ENCODE data around the gene ZNFX1.

Gene ZNFX1

DNA sequence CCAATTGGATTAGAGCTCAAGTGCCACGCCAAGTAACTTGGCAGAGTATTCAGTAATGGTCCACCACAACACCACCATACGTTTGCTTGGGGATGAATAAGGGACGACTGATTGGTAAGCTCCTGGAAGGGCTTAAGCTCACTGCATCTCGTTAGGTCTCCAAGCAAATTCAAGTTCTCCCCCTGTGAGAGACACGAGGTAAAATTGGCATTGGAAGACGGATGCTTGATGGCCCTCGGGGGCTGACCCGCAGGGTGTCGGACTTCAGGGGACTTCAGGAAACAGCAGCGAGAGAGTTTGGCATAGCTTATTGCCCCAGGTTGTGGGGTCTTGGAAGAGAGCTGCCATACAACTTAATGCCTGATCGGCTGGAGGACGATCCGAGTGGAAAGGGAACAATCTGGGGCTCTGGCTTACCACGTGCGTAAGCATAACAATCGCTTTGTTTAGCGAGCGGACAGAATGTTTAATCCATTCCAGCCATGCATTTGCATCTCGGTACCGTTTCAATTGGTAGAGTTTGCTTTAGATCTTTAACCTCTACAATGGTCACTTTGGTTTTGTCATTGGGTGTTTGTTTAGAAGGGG, 4.8 kb upstream of the ZNFX1 start:
- Histone ChIP-seq H3K4me3 (ENCODE audit: low read length) (peak overlapping the region; percentile 82), H3K79me2 (ENCODE audit: low read length) (peaks cover 99% of the 10 kb centered on the region), H3K9me3 (ENCODE audit: insufficient read depth, low read length) (peaks cover 78% of the 10 kb centered on the region), H3K36me3 (replicated peaks; ENCODE audit: low read depth, low read length) (peaks cover 92% of the 10 kb centered on the region), H3K27me3 (ENCODE audit: low read depth, low read length) (no peaks in the 10 kb centered on the region), H3K4me1 (ENCODE audit: low read length) (peaks cover 66% of the 10 kb centered on the region), H3K27ac (ENCODE audit: low read length) (peak overlapping the region; percentile 85), H4K20me1 (ENCODE audit: insufficient read depth, low read length) (peaks cover 82% of the 10 kb centered on the region), H2AFZ (ENCODE audit: low read depth, low read length) (no peak overlapping the region), H3K4me2 (ENCODE audit: low read length) (peak overlapping the region; percentile 89), H3K9ac (ENCODE audit: low read length) (no peak overlapping the region)
- no peak for TF ChIP-seq EZH2phosphoT487 (IDR thresholded peaks at IDR 0.05; ENCODE audit: low read depth)
- TF ChIP-seq, protein P1, sequence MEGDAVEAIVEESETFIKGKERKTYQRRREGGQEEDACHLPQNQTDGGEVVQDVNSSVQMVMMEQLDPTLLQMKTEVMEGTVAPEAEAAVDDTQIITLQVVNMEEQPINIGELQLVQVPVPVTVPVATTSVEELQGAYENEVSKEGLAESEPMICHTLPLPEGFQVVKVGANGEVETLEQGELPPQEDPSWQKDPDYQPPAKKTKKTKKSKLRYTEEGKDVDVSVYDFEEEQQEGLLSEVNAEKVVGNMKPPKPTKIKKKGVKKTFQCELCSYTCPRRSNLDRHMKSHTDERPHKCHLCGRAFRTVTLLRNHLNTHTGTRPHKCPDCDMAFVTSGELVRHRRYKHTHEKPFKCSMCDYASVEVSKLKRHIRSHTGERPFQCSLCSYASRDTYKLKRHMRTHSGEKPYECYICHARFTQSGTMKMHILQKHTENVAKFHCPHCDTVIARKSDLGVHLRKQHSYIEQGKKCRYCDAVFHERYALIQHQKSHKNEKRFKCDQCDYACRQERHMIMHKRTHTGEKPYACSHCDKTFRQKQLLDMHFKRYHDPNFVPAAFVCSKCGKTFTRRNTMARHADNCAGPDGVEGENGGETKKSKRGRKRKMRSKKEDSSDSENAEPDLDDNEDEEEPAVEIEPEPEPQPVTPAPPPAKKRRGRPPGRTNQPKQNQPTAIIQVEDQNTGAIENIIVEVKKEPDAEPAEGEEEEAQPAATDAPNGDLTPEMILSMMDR (IDR thresholded peaks at IDR 0.05; ENCODE audit: low read depth, low read length), result no peak

DNA sequence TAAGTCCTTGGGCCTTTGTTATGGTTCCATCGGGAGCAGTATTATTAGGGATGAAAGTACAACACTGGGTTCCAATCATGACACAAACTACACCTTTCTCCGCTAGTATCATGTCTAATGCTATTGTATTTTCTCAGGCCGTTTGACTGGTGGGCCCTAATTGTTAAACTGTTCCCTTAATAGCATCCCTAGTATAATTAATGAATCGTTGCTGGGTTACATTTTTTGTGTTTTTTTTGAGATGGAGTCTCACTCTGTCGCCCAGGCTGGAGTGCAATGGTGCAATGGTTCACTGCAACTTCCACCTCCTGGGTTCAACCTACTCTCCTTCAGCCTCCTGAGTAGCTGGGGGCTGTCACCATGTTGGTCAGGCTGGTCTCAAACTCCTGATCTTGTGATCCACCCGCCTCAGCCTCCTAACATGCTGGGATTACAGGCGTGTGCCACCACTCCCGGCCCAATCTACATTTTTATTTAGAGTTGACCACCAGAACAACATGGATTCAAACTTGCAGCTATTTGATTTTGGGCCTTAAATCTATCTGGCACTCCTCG, 4.1 kb upstream of the ZNFX1 start:
- Histone ChIP-seq H2AFZ (ENCODE audit: low read depth, low read length) (no peak overlapping the region), H3K4me1 (ENCODE audit: low read length) (peaks cover 64% of the 10 kb centered on the region), H3K79me2 (ENCODE audit: low read length) (peaks cover 99% of the 10 kb centered on the region), H3K4me3 (ENCODE audit: low read length) (peak overlapping the region; percentile 82), H3K27ac (ENCODE audit: low read length) (peak overlapping the region; percentile 85), H3K9me3 (ENCODE audit: insufficient read depth, low read length) (peaks cover 74% of the 10 kb centered on the region), H3K36me3 (replicated peaks; ENCODE audit: low read depth, low read length) (peaks cover 85% of the 10 kb centered on the region), H3K27me3 (ENCODE audit: low read depth, low read length) (no peaks in the 10 kb centered on the region), H3K9ac (ENCODE audit: low read length) (no peak overlapping the region), H3K4me2 (ENCODE audit: low read length) (peak overlapping the region; percentile 89), H4K20me1 (ENCODE audit: insufficient read depth, low read length) (peaks cover 75% of the 10 kb centered on the region)
- TF ChIP-seq EZH2phosphoT487 (IDR thresholded peaks at IDR 0.05; ENCODE audit: low read depth), result no peak
- TF ChIP-seq, protein P1 (IDR thresholded peaks at IDR 0.05; ENCODE audit: low read depth, low read length), result no peak

DNA sequence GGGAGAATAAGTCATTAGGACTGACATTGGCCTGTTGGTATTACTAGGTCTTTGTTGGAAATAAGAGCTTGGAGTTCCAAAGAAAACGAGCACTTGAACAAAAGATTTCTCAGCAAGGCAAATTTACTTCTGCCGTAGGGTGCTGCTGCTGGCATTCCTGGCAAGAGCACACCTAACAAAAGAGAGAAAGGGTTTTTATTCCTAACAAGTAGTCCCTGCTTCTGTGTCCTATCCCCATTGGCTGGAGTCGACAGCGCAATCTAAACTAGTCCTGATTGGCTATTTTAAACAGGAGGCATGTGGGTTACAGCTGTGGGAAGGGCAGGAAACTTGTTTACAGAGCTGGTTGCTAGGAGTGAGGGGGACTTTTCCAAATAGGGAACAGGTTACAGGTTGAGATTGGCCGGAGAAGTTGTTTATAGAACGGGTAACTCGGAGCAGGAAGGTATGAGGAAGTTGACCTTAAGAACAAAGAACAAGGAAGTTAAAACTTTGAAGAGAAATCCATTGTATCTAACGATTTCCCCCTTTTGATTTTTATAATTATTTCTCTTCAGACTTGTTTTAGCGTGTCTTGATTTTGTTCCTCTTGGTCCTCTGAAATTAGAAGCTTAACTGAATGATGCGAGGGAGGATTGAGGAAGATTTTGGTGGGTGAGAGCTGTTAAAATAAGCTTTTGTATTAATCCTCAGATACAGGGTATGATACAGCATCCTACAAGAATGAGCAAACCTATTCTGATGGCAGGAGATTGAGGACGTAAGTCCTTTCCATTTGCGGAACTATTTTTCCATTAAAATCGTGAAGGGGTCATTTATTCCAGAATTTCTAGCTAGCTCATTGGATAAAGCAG, 3.4 kb upstream of the ZNFX1 start:
- no peaks in the 10 kb centered on the region for H3K27me3 ChIP-seq (ENCODE audit: low read depth, low read length)
- peaks cover 68% of the 10 kb centered on the region for H4K20me1 ChIP-seq (ENCODE audit: insufficient read depth, low read length)
- peaks cover 68% of the 10 kb centered on the region for H3K4me1 ChIP-seq (ENCODE audit: low read length)
- H2AFZ ChIP-seq (ENCODE audit: low read depth, low read length), result no peak overlapping the region
- peak overlapping the region; percentile 97; the same call in 1 of the 2 replicates for H3K9ac ChIP-seq (ENCODE audit: low read length)
- H3K4me2 ChIP-seq (ENCODE audit: low read length), result peak overlapping the region; percentile 89
- peaks cover 99% of the 10 kb centered on the region for H3K79me2 ChIP-seq (ENCODE audit: low read length)
- peaks cover 67% of the 10 kb centered on the region for H3K9me3 ChIP-seq (ENCODE audit: insufficient read depth, low read length)
- H3K4me3 ChIP-seq (ENCODE audit: low read length), result peak overlapping the region; percentile 82
- TF ChIP-seq, protein P1 (IDR thresholded peaks at IDR 0.05; ENCODE audit: low read depth, low read length), result no peak
- TF ChIP-seq EZH2phosphoT487 (IDR thresholded peaks at IDR 0.05; ENCODE audit: low read depth), result no peak
- peaks cover 78% of the 10 kb centered on the region for H3K36me3 ChIP-seq (replicated peaks; ENCODE audit: low read depth, low read length)
- peak overlapping the region; percentile 85 for H3K27ac ChIP-seq (ENCODE audit: low read length)

DNA sequence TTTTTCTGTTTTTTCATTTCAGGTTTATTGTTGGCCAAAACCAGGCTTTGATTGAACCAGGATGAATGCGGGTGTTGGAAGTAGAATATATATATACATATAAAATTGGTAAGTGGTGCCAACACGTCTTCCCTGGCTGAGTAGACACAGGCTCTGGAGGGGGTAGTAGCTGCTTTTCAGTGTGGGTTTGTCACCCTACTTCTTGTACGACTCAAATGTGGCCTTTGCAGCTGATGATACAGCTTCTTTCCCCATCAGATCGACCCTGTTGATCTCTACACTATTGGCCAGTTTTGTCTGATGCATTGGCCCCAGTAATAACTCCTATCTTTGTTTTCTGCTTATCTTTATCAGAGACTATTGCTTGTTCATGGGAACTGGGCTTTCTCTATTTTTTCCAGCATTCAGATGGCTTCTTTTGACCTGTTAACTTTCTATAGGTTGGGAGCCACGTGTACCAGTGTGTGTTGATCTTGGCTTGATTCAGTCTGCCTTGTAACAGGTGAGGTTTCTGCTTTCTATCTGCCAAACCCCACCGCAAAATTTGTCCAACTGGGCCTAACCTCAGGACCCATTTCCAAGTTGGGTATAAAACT, 2.7 kb upstream of the ZNFX1 start:
- peaks cover 77% of the 10 kb centered on the region for H3K36me3 ChIP-seq (replicated peaks; ENCODE audit: low read depth, low read length)
- peaks cover 99% of the 10 kb centered on the region for H3K79me2 ChIP-seq (ENCODE audit: low read length)
- H3K9me3 ChIP-seq (ENCODE audit: insufficient read depth, low read length), result peaks cover 60% of the 10 kb centered on the region
- peak overlapping the region; percentile 89 for H3K4me2 ChIP-seq (ENCODE audit: low read length)
- H3K4me3 ChIP-seq (ENCODE audit: low read length), result peak overlapping the region; percentile 82
- peaks cover 65% of the 10 kb centered on the region for H4K20me1 ChIP-seq (ENCODE audit: insufficient read depth, low read length)
- H3K27me3 ChIP-seq (ENCODE audit: low read depth, low read length), result no peaks in the 10 kb centered on the region
- H3K9ac ChIP-seq (ENCODE audit: low read length), result peak overlapping the region; percentile 97
- peaks cover 70% of the 10 kb centered on the region for H3K4me1 ChIP-seq (ENCODE audit: low read length)
- TF ChIP-seq EZH2phosphoT487 (IDR thresholded peaks at IDR 0.05; ENCODE audit: low read depth), result no peak
- TF ChIP-seq, protein P1 (IDR thresholded peaks at IDR 0.05; ENCODE audit: low read depth, low read length), result no peak
- H3K27ac ChIP-seq (ENCODE audit: low read length), result peak overlapping the region; percentile 85
- no peak overlapping the region for H2AFZ ChIP-seq (ENCODE audit: low read depth, low read length)
